HepG2 (cell line): ENCODE results near the gene IL5RA. TPM values are rescaled to one million over a fixed set of nuclear protein-coding genes. Genes with fewer than 3 reads are reported as not detected.

Source experiments
- ATAC-seq: fragments of 200-7000 bp; cut with Tn5 transposase; 3 replicates; pipeline ENCODE4 v1.9.1; 2020; ENCODE audit warnings: mild to moderate bottlenecking, moderate library complexity
- BruUV-seq: library from RNA; stranded (reverse); fragments of 400-500 nt; replicated peaks from 2 replicates; lab custom pipeline; 2021; lab: Mats Ljungman, UMichigan
- CTCF ChIA-PET: fragments of 300-600 bp; formaldehyde crosslinking; extraction: SDS; loops from one replicate; lab custom pipeline; 2021; ENCODE audit warnings: low total read pairs, inconsistent platforms, low intra/inter-chr PET ratio; lab: Yijun Ruan, JAX
- POLR2A ChIA-PET: fragments of 350-600 bp; sonication (Branson Sonifier 250); formaldehyde crosslinking; loops from one replicate; lab custom pipeline; 2020; ENCODE audit warnings: antibody characterized with exemption, inconsistent platforms; lab: Yijun Ruan, JAX
- DNase-seq: peaks from one replicate; pipeline ENCODE4 v3.0.0-alpha.2; 2015; ENCODE audit warnings: low spot score
- FAIRE-seq: peaks from 3 replicates; lab custom pipeline; 2011; peaks lifted over from hg19 to GRCh38; lab: Jason Lieb, UNC
- H2AFZ ChIP-seq: one replicate; pipeline ENCODE4 v1.6.1; 2011; ENCODE audit warnings: low read length, inconsistent platforms
- H3K27ac ChIP-seq: fragments of 300-600 bp; 3 replicates; pipeline ENCODE4 v1.8.0; 2011; ENCODE audit warnings: mixed run types, mild to moderate bottlenecking, mixed read lengths, low read length, inconsistent platforms; ENCODE audit not compliant: insufficient read depth; ENCODE audit errors: extremely low read length
- H3K27me3 ChIP-seq, 2 experiments: fragments of 200-600 bp in 1 of 2; 2 replicates in 1 of 2; 3 replicates in 1 of 2; pipeline versions ENCODE4 v1.6.0 to v1.8.0; 2011; ENCODE audit warnings: low read length in 2 of 2, mild to moderate bottlenecking in 2 of 2, moderate library complexity in 2 of 2, inconsistent platforms in 1 of 2; ENCODE audit not compliant: insufficient read depth in 2 of 2, control insufficient read depth in 1 of 2
- H3K36me3 ChIP-seq, 2 experiments: fragments of 200-600 bp in 1 of 2; replicated peaks in 1 of 2; 2 replicates in 1 of 2; 3 replicates in 1 of 2; pipeline versions ENCODE4 v1.5.1 to v1.8.0; 2011; ENCODE audit warnings: low read length in 2 of 2, inconsistent platforms in 1 of 2; ENCODE audit not compliant: insufficient read depth in 2 of 2, control insufficient read depth in 1 of 2
- H3K4me1 ChIP-seq: 2 replicates; pipeline ENCODE4 v1.5.1; 2012; ENCODE audit warnings: low read length, inconsistent platforms; ENCODE audit not compliant: insufficient read depth
- H3K4me2 ChIP-seq: 2 replicates; pipeline ENCODE4 v1.6.0; 2011; ENCODE audit warnings: low read depth, low read length, inconsistent platforms
- H3K4me3 ChIP-seq, 3 experiments: fragments of 200-600 bp in 1 of 3; sonication (generic), shearing (Covaris generic) in 1 of 3; replicated peaks in 1 of 3; 2 replicates each; pipeline ENCODE4 v1.5.1; 2011 to 2016; ENCODE audit warnings: low read length in 3 of 3, inconsistent platforms in 2 of 3, low read depth in 2 of 3, mild to moderate bottlenecking in 2 of 3, control low read depth in 1 of 3, mixed read lengths in 1 of 3; ENCODE audit not compliant: insufficient read depth in 1 of 3
- H3K79me2 ChIP-seq: one replicate; pipeline ENCODE4 v1.6.1; 2011; ENCODE audit warnings: low read length, inconsistent platforms; ENCODE audit not compliant: insufficient read depth
- H3K9ac ChIP-seq: 2 replicates; pipeline ENCODE4 v1.6.0; 2011; ENCODE audit warnings: mild to moderate bottlenecking, low read depth, low read length, inconsistent platforms; ENCODE audit not compliant: insufficient read depth
- H3K9me3 ChIP-seq: 2 replicates; pipeline ENCODE4 v1.5.1; 2012; ENCODE audit warnings: mild to moderate bottlenecking, low read length
- H4K20me1 ChIP-seq: 2 replicates; pipeline ENCODE4 v1.6.0; 2011; ENCODE audit warnings: inconsistent platforms, mild to moderate bottlenecking, low read length, moderate library complexity; ENCODE audit not compliant: insufficient read depth
- MEIS1 ChIP-seq: sonication (generic); formaldehyde crosslinking; IDR thresholded peaks from 2 replicates; pipeline ENCODE4 v1.9.0; 2021; ENCODE audit warnings: mild to moderate bottlenecking, missing genetic modification reagents, moderate library complexity, borderline replicate concordance
- STAG1 ChIP-seq: sonication (generic); formaldehyde crosslinking; IDR thresholded peaks from 2 replicates; pipeline ENCODE4 v1.4.0; 2020; ENCODE audit warnings: missing genetic modification reagents
- TIGD3 ChIP-seq: sonication (generic); formaldehyde crosslinking; IDR thresholded peaks from 2 replicates; pipeline ENCODE4 v1.5.1; 2020; ENCODE audit warnings: mild to moderate bottlenecking, missing genetic modification reagents, borderline replicate concordance
- ZNF382 ChIP-seq: sonication (generic); formaldehyde crosslinking; IDR thresholded peaks from 2 replicates; pipeline ENCODE4 v1.5.0; 2020; ENCODE audit warnings: missing genetic modification reagents, mild to moderate bottlenecking, borderline replicate concordance
- ZNF639 ChIP-seq: conservative IDR thresholded peaks from 2 replicates; pipeline ENCODE4 v1.6.1; 2018; ENCODE audit warnings: missing genetic modification reagents
- WGBS: methylation state at CpG from one replicate; pipeline ENCODE4 v1.1.6; 2017; ENCODE audit warnings: low lambda C conversion rate; 5-methylcytosine and 5-hydroxymethylcytosine counted together
- in situ Hi-C: cut with HindIII; loops from 2 replicates; pipeline ENCODE4 v1.10.0; 2017; ENCODE audit warnings: low pct_unique_long_range_greater_than_20kb; ENCODE audit not compliant: extremely low pct_ligation_motif_present
- intact Hi-C: fragments of 100-400 bp; cut with micrococcal nuclease; formaldehyde crosslinking; loops from one replicate; pipeline ENCODE4 v1.10.0; 2022; ENCODE audit not compliant: unreplicated experiment
- polyA plus RNA-seq, 8 experiments: library from polyadenylated mRNA; depleted of rRNA in 3 of 8; stranded (reverse) in 7 of 8; unstranded in 1 of 8; fragments of >200 nt; fragmentation: Illumina TruSeq in 4 of 8; extraction: Trizol in 4 of 8; gene quantifications; 2 replicates each; pipeline versions ENCODE4 v1.2.1 to v1.2.3, GENCODE V29; 2011 to 2016; ENCODE audit warnings: low read depth in 4 of 8, missing spikeins in 1 of 8, mixed read lengths in 1 of 8; ENCODE audit not compliant: insufficient read depth in 1 of 8
- total RNA-seq, 5 experiments: library from RNA; depleted of rRNA; stranded (reverse); fragments of >200 nt; fragmentation: Illumina TruSeq; extraction: Trizol; gene quantifications; 2 replicates each; pipeline ENCODE4 v1.2.3, GENCODE V29; 2016; ENCODE audit warnings: low read depth in 1 of 5
- TF ChIP-seq, protein P1 (sequence below): IDR thresholded peaks from 2 replicates; pipeline ENCODE4 v1.6.1; 2018; ENCODE audit warnings: missing genetic modification reagents, mild to moderate bottlenecking, missing compliant biosample characterization

Gene IL5RA
- total and polyA plus RNA-seq, 2 of the 13 experiments (the other 11 are each of a cell fraction or from before 2014, with no cell fraction given) = not detected

- Histone ChIP-seq H3K4me3 (no peak overlapping the region), H2AFZ (no peak overlapping the region), H3K27me3 (peaks cover 0 to 21% of the 10 kb centered on the region in 2 experiments; a peak in 2 of 5 replicates), H3K4me1 (no peaks in the 10 kb centered on the region), H3K27ac (no peak overlapping the region), H3K79me2 (no peaks in the 10 kb centered on the region), H3K36me3 (no peaks in the 10 kb centered on the region), H3K4me2 (no peak overlapping the region), H3K9me3 (no peaks in the 10 kb centered on the region), H4K20me1 (no peaks in the 10 kb centered on the region), H3K9ac (no peak overlapping the region)
- 3% methylated on average over 2 of the region's 2 CpGs for WGBS
- ATAC-seq = no peak
- no peak for TF ChIP-seq MEIS1 (CRISPR knock-in tag)
- TF ChIP-seq ZNF639 (CRISPR knock-in tag) = no peak
- TF ChIP-seq STAG1 (CRISPR knock-in tag) = no peak
- no peak for TF ChIP-seq ZNF382 (CRISPR knock-in tag)
- TF ChIP-seq, protein P1, sequence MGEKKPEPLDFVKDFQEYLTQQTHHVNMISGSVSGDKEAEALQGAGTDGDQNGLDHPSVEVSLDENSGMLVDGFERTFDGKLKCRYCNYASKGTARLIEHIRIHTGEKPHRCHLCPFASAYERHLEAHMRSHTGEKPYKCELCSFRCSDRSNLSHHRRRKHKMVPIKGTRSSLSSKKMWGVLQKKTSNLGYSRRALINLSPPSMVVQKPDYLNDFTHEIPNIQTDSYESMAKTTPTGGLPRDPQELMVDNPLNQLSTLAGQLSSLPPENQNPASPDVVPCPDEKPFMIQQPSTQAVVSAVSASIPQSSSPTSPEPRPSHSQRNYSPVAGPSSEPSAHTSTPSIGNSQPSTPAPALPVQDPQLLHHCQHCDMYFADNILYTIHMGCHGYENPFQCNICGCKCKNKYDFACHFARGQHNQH (CRISPR knock-in tag) = no peak
- TF ChIP-seq TIGD3 (CRISPR knock-in tag) = no peak
- intact Hi-C loops (no loop called here), in situ Hi-C loops (no loop called here)
- no peak for DNase-seq
- ChIA-PET CTCF (no interaction called here), POLR2A (no interaction called here)
- no TSS peak for BruUV-seq
- FAIRE-seq = no peak
Measured at GRCh38 chr3:3065876-3066275, 44.3 kb downstream of the IL5RA start.
